Measurements from ENCODE around the gene RELL1.
A peak's percentile ranks its signal among the peaks of the same experiment; 100 is the strongest.
"Not testable (repeated sequence)": the region's sequence is repeated elsewhere in the genome, so short reads cannot be mapped to it uniquely, and the experiment has no call there.

The RELL1 gene

DNA sequence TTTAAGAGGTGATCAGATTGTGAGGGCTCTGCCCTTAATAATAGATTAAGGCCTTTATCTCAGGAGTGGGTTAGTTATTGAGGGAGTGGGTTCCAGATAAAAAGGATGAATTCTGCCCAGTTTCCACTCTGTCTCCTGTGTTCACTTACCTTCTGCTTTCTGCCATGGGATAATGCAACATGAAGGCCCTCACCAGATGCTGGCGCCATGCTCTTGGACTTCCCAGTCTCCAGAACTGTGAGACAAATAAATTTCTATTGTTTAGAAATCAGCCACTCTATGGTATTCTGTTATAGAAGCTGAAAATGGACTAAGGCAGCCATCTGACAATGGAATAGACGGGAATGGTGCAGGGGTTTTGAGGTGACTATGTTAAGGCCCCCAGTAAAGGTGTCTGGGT lies 6.9 kb upstream of the RELL1 start:
- DNase-seq = no peak

DNA sequence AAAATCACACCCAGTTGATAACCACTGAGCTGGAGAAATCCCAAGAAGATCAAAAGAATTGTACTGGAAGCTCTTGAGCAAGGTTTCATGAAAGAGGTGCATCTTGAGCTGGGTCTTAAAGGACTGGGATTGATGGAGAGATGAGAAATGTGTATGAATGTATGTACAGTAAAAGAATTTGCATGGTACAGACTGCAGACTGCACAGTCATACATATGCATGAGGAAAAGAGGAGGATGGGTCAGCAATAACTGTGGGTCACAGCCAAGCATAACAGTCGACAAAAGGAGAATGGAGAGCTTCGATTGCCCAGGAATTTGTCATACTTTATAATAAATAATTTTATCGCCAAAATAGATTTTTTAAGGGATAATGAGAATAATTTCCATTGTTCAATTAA lies 4.8 kb upstream of the RELL1 start:
- DNase-seq = no peak

DNA sequence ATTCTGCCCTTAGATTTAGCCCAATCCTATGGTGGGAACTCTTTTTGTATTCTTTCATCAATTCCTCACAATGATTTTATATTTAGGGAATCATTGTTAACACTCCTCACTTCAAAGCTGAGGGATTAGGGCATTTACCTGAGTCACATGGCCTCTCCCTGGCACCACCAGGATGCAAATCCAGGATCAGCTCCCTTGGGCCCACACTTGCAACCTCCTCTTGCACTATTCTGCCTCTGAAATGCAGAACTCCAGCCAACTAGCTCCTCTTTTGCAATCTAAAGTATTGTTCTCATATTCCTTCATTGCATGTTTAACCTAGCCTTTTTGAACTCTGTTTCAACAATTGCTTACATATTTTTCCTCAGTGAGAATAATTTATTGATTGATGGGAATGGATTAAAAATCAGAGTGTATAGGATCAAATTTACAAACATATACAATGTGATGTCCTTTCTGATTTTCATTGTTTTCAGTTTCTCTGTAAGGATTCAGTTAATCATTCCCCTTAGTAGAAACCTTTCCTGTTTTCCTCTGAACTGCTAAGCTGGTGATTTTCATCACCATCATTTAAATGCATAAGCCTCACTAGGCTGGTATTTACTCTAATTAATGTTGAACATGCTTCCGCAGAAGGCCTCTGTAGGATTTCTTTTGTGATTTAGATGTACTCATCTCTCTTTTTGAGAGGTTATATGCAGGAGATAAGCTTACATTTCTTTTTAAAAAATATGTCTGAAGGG lies 3.3 kb upstream of the RELL1 start:
- DNase-seq = no peak

DNA sequence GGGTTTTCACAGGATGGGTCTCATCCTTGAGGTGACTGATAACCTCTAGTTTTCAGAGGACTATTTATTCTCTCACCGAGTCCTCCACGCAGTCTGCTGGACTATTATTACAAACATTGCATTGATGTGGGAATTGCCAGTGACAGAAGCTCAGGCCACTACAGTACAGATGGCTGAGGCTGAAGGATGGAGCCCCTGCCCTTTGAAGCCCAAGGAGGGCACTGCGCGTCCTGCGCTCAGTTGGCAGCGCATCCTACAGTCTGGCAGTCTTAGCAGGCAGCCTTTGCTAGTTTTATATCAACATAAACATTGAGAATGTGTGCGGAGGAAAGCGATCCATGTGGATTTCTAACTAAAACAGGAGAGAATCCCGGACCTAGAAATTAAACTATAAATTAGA lies 1.5 kb upstream of the RELL1 start:
- no peak for DNase-seq

DNA sequence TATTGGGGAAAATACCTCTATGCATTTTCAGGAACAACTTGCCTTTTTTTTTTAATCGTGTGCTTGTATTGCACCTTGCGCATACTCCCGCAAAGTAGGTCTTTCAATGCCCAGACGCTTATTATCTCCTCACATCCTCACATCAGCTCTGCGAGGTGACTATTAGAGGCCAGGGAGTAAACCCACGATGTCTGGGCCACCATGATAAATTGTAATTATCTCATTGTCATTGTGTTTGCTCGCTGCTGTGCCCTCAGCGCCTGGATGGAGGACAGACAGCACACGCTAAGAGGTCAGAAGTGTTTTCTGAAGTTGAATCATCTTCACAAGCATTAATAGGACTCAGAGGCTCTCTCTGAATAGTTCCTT lies 1.0 kb upstream of the RELL1 start:
- peak in 2 of 56 donors; percentile 22 to 26 for DNase-seq

DNA sequence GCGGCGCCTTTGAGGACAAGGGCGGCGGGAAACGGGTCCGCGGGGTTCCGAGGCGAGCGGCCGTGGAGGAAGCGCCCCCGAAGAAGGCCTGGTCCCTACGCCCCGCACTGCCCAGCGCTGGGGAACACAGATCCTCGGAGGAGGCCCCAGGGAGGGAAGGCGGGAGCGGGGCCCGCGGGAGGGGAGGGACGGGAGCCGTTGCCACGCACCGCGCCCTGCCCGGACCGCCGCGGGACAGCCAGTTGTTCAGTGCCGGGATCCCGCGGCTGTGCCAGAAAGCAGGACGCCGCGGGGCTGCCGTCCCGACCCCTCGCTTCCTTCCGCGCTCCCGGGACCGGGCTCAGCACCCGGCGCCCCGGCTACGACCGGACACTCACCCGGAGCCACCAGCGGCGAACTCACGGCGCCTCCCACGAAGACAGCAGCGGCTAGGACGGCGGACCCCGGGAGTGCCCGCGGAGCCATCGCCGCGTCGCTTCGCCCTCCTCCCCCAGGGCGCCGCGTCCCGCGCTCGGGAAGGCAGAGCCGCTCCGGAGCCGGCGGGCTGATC lies 278 bp downstream of the RELL1 start:
- DNase-seq = peak in 11 of 56 donors; percentile 32 to 63 (median 46)

DNA sequence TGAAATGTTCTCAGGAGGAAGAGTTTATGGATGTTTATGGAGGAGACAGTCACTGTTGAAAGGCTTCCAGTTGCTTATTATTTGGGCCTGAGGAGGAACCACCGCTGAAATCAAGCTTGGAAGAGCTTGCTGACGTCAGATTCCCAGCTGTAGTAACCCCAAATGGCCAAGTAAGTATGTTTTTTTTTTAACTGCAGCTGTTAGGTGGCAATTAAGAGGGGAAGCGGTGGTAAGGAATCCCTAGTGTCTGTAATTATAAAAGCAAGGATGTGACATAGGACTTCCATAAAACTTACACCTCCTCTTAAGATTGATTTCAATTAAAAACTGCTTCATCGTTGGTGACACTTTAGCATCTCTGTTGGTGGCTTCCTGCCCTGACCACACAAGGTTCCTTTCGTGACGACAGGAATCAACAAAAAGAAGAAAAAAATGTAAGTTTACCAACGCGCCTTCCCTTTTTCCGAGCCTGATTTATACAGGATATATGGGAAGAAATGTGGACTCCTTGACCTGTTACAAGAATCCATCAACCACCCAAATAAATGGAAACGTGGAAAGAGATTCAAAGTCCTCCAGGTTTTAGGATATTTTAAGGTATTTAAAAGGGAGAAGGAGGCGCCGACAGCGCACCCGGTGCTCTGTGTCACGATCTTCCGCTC lies 884 bp downstream of the RELL1 start:
- DNase-seq = peak in 1 of 56 donors; percentile 33

DNA sequence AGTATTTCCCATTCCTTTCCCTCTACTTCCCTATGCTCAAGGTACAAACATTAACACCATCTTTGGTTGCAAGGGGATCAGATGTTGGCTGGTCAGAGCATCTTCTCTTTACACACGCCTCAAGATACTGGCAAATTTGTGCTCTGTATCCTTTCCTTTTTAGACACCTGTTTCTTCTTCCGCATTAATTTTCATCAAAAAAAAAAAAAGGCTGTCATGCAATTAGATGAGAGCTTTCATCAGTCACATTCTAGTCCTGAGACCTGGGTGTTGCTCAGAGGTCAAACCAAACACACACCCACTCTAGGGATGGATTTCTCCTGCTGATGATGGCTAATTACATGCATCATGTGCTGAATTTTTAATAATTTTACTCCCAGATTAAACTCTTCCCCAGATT lies 2.0 kb downstream of the RELL1 start:
- no peak for DNase-seq

DNA sequence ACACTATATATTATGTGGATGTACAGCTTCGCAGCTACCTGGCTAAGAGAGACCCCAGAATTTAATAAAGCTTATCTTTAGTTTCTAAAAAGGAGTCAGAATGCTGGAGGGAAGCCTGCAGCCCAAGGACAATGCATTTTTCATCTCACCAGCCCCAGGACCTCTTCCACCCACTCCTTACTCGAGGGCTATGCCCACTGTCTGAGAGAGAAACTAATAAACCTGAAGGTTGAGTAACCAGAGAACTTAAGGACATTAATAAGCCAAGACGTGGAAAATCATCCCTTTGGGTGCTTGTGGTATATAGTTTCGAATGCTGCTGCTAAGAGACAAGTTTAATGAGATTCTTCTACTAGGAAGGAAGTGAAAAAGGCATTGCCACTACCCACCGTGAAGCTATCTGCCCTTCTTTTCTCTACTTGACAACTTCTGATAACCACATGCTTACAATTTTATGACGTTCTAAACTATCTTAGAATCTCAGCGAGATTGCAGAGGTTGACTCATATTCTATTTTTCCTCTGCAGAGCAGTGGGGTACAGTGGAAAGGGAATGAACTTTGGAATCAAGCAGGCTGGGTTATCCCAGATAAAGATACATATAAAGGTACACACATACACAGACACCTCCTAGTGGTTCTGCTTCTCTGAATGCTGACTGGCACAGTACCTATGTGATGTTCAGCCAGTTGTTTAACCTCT lies 3.3 kb downstream of the RELL1 start:
- no peak for DNase-seq

DNA sequence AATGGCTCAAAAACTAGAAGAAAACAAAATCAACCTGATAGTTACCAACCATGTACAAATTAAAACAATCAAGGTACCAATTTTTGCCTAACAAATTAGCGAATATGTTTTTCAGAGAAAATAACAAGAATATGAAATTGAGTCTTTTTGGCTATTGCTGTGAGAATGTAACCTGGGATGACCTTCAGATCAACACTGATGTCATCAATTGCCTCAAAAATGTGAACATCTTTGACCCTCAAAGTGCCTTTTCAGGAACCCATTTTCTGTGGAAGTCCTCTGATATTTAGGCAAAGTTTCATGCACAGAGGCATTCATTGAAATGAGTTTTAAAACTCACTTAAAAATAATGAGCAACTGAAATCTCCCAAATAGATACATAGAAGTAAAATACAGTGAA lies 6.1 kb downstream of the RELL1 start:
- DNase-seq = no peak

DNA sequence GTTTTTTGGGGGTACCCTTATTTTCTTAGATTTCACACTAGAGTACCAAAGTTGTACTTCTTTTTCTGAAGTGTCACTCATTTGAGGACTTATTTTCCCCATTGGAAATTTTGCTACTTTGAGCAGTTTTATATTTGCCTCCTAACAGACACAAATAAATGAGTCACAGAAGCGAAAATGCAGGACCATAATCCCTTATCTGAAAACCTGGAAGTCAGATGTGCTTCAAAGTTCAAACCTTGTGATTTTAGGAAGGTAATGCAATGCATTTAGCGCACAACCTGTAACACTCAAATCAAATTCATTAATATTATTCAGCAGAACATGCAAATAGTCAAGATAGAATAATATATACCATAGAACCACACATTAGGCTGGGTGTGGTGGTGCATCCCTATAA lies 6.9 kb downstream of the RELL1 start:
- DNase-seq = no peak

DNA sequence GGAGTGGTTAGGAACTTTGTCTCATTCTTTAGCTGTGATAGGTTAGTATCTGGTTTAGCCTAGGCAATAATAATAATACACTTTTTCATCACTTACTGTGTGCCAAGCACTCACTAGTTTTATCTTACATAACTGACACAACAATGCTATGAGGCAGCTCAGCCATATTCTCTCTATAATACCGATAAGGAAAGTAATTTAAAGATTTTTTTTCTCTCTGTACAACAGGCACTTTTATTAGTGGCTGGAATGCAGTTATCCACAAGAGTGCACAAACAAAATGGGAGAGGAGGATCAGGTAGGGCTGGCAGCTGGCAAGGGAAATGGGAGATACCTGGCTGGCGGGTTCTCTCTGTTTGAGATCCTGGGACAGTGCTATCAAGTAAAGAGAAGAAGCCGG lies 7.6 kb downstream of the RELL1 start:
- no peak for DNase-seq

DNA sequence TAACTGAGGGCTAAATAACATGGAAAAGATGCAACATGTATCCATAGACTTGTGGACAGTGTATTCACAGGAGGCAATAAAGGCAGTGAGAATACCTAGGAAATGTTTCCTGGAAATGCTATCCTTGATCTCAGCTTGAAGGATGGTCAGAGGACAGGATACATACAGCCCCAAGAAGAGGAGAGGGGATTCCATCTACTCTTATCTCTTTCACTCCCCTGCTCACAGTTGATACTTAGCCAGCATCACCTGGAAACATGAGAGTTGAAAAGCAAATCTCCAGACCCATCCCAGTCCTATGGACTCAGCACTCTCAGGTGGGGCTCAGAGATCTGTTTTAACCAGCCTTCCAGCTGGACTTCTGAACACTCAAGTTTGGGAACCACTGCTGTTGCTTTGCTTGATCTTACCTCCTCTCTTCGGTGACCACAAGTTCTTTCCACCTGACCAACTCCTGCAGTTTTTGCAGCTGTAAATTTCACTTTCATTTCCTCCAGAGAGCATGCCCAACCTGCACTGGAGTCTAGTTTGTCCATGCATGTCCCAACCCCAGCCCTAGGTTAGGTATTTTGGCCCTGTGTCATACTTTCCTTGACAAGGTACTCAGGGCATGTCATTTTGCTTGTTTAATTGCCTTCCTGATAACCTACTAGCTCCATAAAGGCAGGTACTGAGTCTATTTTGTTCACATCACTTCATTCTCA lies 10.4 kb downstream of the RELL1 start:
- no peak for DNase-seq

DNA sequence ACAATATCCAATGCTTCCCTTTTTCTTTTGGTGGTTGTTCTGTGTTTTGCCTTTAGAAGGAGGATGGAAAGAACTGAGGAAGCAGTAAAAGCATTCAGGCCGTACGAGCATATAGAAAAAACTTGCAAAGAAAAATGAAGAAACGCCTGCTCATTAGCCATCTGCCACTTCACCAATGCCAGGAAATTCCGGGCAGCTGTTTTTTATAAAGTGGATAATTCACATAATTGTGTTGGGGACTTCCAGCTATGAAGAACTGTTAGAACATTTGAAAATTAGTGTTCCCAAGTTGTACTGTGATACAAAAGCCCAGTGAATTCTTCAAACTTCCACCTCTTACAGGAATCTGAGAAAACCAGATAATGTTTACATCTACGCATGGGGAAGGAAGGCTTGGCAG lies 11.7 kb downstream of the RELL1 start:
- no peak for DNase-seq

DNA sequence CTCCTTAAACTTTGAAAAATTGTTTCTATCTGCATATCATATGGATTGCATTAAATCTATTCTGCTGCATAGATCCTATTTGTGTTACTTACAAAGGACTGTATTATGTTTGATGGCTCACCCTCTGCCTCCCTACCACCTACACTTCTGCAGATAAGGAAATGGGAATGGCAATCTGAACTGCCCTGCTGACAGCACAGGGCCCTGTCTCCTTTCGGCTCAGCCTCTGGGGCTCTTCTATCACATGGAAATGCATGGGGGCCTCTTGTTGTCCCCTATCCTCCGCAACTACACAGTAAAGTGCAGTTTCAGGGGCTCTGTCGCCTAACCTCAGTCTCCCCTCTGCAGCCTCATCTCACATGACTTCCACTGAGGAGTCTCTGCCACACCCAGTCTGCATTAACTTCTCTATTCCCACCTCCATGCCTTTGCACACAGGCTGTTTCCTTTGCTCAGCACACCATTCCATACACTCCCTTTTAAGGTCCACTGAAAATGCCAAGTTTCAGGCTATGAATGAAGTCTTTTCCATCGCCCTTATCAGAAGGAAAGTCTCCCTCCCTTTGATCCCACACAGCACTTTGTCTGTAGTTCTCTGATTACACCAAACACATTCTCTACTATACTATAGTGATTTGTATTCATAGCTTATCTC lies 12.5 kb downstream of the RELL1 start:
- no peak for DNase-seq

DNA sequence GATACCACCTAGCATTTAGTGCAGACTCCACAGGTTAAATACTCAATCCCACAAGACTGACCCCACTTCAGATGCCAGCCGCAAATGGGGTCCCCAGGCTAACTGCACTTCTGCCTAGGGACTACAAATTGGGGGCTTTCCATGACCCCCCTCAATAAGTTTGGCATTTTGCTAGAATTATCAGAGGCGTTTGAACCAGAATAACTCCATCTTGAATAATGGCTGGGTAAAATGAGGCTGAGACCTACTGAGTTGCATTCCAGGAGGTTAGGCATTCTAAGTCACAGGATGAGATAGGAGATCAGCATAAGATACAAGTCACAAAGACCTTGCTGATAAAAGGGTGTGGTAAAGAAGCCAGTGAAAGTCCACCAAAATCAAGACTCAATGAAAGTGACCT lies 15.1 kb downstream of the RELL1 start:
- no peak for DNase-seq

DNA sequence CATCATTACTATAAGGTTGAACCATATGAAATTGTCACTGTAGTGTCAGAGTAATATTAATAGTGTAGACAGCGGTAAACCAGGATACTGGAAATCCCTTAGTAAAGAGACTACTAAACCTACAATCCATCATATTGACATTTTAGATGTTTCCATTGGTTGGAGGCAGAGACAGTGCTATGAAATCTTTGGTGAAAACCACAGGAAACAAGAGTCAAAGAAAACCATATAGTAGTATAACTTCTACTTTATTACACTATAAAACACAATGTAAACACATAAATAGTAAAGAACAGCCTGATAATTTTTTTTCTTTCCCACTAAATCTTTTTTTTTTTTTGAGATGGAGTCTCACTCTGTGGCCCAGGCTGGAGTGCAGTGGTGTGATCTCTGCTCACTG lies 15.9 kb downstream of the RELL1 start:
- DNase-seq = no peak

DNA sequence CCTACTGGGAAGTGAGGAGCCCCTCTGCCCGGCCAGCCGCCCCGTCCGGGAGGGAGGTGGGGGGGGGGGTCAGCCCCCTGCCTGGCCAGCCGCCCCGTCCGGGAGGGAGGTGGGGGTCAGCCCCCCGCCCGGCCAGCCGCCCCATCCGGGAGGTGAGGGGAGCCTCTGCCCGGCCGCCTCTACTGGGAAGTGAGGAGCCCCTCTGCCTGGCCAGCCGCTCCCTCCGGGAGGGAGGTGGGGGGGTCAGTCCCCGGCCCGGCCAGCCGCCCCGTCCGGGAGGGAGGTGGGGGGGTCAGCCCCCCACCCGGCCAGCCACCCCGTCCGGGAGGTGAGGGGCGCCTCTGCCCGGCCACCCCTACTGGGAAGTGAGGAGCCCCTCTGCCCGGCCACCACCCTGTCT lies 17.1 kb downstream of the RELL1 start:
- not testable (repeated sequence) for DNase-seq

DNA sequence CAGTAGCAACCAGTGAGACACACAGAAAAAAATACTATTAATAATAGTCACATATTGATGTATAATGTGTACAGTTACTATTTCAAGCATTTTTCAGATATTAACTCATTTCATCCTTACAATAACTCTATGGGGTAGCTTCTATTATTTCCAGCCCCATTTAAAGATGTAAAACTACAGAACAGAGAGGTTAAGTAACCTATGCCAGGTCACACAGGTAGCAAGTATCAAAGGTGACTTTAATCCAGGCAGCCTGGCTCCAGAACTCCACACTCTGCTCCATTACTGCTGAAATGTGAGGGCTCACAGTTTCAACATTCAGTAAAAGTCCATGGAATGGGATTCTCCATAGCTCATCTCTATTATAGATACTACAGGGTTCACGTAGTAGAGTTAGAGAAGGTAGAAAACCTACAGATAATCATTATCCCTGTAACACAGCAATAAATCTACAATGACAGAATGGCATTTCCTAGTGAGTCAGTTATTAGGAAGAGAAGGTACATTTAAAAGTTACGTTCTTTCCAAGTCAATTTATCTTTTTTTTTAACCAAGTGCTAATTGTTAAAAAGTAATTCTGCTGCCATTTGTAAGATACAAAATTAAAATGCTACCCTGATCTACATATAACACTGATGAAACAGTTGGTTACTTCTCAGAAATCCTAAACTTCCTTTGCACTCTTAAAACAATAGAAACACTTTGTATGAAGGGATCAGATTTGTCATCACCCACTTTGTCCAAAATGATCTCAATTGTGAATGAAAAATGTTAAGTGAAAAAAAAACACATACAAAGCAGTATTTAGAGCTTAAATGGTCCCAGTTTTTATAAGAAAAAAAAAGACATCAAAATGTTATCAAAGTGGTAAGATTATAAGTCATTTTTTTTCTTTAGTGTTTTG lies 18.7 kb downstream of the RELL1 start:
- DNase-seq = no peak

DNA sequence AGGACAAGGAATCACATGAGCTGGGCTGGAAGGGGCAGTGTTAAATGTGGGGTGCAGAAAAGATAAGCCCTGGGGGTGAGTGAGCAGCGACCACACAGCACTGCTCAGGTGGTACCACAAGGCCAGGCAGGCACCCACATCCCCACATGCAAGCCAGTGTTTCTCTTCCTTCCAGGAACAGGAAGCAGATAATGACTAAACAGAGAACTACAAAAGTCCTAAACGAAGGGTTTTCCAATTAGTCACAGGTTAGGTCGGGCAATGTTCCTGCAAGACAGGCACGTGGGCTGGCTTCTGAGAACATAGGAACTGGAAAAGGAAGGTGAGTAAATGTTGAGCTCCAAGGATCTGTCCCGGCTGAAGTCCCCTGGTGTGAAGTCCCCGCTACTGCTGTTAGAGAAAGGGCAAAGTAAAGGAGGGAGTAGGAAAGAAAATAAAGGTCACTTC lies 19.5 kb downstream of the RELL1 start:
- peak in 1 of 56 donors; percentile 9 for DNase-seq

Data from amygdala (tissue), 56 donors.